Measurements from ENCODE around the gene RFPL1.
A peak's percentile ranks its signal among the peaks of the same experiment; 100 is the strongest.

RFPL1 gene

GRCh38 chr22:29454276-29454675 is 15.9 kb downstream of the RFPL1 start:
- DNase-seq, result no peak
- no peak overlapping the region for H3K27ac Mint-ChIP-seq
- H3K9me3 Mint-ChIP-seq, result no peaks in the 10 kb centered on the region
- no peak overlapping the region for H3K4me3 Mint-ChIP-seq
- H3K4me1 Mint-ChIP-seq (ENCODE audit: low read depth), result no peaks in the 10 kb centered on the region
- no peaks in the 10 kb centered on the region for H3K36me3 Mint-ChIP-seq (ENCODE audit: low read depth)
- no peaks in the 10 kb centered on the region for H3K27me3 Mint-ChIP-seq

- Mint-ChIP-seq H3K27ac (no peak overlapping the region), H3K36me3 (ENCODE audit: low read depth) (no peaks in the 10 kb centered on the region), H3K9me3 (no peaks in the 10 kb centered on the region), H3K4me3 (no peak overlapping the region), H3K4me1 (ENCODE audit: low read depth) (no peaks in the 10 kb centered on the region), H3K27me3 (no peaks in the 10 kb centered on the region)
- no peak for DNase-seq
These were observed 17.9 kb downstream of the RFPL1 start for GRCh38 chr22:29456211-29456671.

- no peaks in the 10 kb centered on the region for H3K9me3 Mint-ChIP-seq
- H3K4me1 Mint-ChIP-seq (ENCODE audit: low read depth), result no peaks in the 10 kb centered on the region
- H3K27me3 Mint-ChIP-seq, result no peaks in the 10 kb centered on the region
- no peak overlapping the region for H3K4me3 Mint-ChIP-seq
- H3K36me3 Mint-ChIP-seq (ENCODE audit: low read depth), result no peaks in the 10 kb centered on the region
- H3K27ac Mint-ChIP-seq, result no peak overlapping the region
- DNase-seq, result no peak
These were observed 19.3 kb downstream of the RFPL1 start for GRCh38 chr22:29457730-29458129.

- Mint-ChIP-seq H3K9me3 (no peaks in the 10 kb centered on the region), H3K27me3 (no peaks in the 10 kb centered on the region), H3K27ac (no peak overlapping the region), H3K36me3 (ENCODE audit: low read depth) (no peaks in the 10 kb centered on the region), H3K4me1 (ENCODE audit: low read depth) (no peaks in the 10 kb centered on the region), H3K4me3 (no peak overlapping the region)
- no peak for DNase-seq
These were observed 20.2 kb downstream of the RFPL1 start for GRCh38 chr22:29458551-29458950.

GRCh38 chr22:29459773-29460172 is 21.4 kb downstream of the RFPL1 start:
- Mint-ChIP-seq H3K27ac (no peak overlapping the region), H3K36me3 (ENCODE audit: low read depth) (no peaks in the 10 kb centered on the region), H3K4me3 (no peak overlapping the region), H3K9me3 (no peaks in the 10 kb centered on the region), H3K27me3 (no peaks in the 10 kb centered on the region), H3K4me1 (ENCODE audit: low read depth) (no peaks in the 10 kb centered on the region)
- no peak for DNase-seq

- Mint-ChIP-seq H3K27me3 (no peaks in the 10 kb centered on the region), H3K9me3 (no peaks in the 10 kb centered on the region), H3K27ac (no peak overlapping the region), H3K36me3 (ENCODE audit: low read depth) (no peaks in the 10 kb centered on the region), H3K4me3 (no peak overlapping the region), H3K4me1 (ENCODE audit: low read depth) (no peaks in the 10 kb centered on the region)
- no peak for DNase-seq
These were observed 22.9 kb downstream of the RFPL1 start for GRCh38 chr22:29461263-29461662.

GRCh38 chr22:29463629-29464028 is 25.2 kb downstream of the RFPL1 start:
- no peak for DNase-seq
- no peaks in the 10 kb centered on the region for H3K27me3 Mint-ChIP-seq
- no peaks in the 10 kb centered on the region for H3K9me3 Mint-ChIP-seq
- H3K27ac Mint-ChIP-seq, result no peak overlapping the region
- no peaks in the 10 kb centered on the region for H3K36me3 Mint-ChIP-seq (ENCODE audit: low read depth)
- H3K4me1 Mint-ChIP-seq (ENCODE audit: low read depth), result no peaks in the 10 kb centered on the region
- no peak overlapping the region for H3K4me3 Mint-ChIP-seq

- Mint-ChIP-seq H3K9me3 (no peaks in the 10 kb centered on the region), H3K4me3 (no peak overlapping the region), H3K36me3 (ENCODE audit: low read depth) (no peaks in the 10 kb centered on the region), H3K4me1 (ENCODE audit: low read depth) (no peaks in the 10 kb centered on the region), H3K27me3 (peaks cover 3% of the 10 kb centered on the region), H3K27ac (no peak overlapping the region)
- no peak for DNase-seq
These were observed 26.2 kb downstream of the RFPL1 start for GRCh38 chr22:29464581-29464980.

- no peak for DNase-seq
- no peak overlapping the region for H3K27ac Mint-ChIP-seq
- H3K9me3 Mint-ChIP-seq, result no peaks in the 10 kb centered on the region
- H3K4me1 Mint-ChIP-seq (ENCODE audit: low read depth), result peaks cover 8% of the 10 kb centered on the region
- H3K36me3 Mint-ChIP-seq (ENCODE audit: low read depth), result no peaks in the 10 kb centered on the region
- peak overlapping the region; percentile 72 for H3K4me3 Mint-ChIP-seq
- peaks cover 7% of the 10 kb centered on the region for H3K27me3 Mint-ChIP-seq
These were observed 31.4 kb downstream of the RFPL1 start for GRCh38 chr22:29469755-29470154.

- peak overlapping the region; percentile 72 for H3K4me3 Mint-ChIP-seq
- H3K27ac Mint-ChIP-seq, result no peak overlapping the region
- peaks cover 7% of the 10 kb centered on the region for H3K27me3 Mint-ChIP-seq
- no peaks in the 10 kb centered on the region for H3K36me3 Mint-ChIP-seq (ENCODE audit: low read depth)
- peak; percentile 86 for DNase-seq
- no peaks in the 10 kb centered on the region for H3K9me3 Mint-ChIP-seq
- peaks cover 8% of the 10 kb centered on the region for H3K4me1 Mint-ChIP-seq (ENCODE audit: low read depth)
These were observed 31.9 kb downstream of the RFPL1 start for GRCh38 chr22:29470159-29470855.

- H3K9me3 Mint-ChIP-seq, result no peaks in the 10 kb centered on the region
- DNase-seq, result no peak
- no peak overlapping the region for H3K27ac Mint-ChIP-seq
- peaks cover 19% of the 10 kb centered on the region for H3K27me3 Mint-ChIP-seq
- peaks cover 8% of the 10 kb centered on the region for H3K4me1 Mint-ChIP-seq (ENCODE audit: low read depth)
- H3K4me3 Mint-ChIP-seq, result no peak overlapping the region
- H3K36me3 Mint-ChIP-seq (ENCODE audit: low read depth), result no peaks in the 10 kb centered on the region
These were observed 34.6 kb downstream of the RFPL1 start for GRCh38 chr22:29473001-29473400.

- DNase-seq, result no peak
- H3K4me1 Mint-ChIP-seq (ENCODE audit: low read depth), result peaks cover 11% of the 10 kb centered on the region
- no peak overlapping the region for H3K27ac Mint-ChIP-seq
- no peak overlapping the region for H3K4me3 Mint-ChIP-seq
- no peaks in the 10 kb centered on the region for H3K9me3 Mint-ChIP-seq
- H3K36me3 Mint-ChIP-seq (ENCODE audit: low read depth), result no peaks in the 10 kb centered on the region
- H3K27me3 Mint-ChIP-seq, result peaks cover 35% of the 10 kb centered on the region
These were observed 37.2 kb downstream of the RFPL1 start for GRCh38 chr22:29475550-29475949.

GRCh38 chr22:29476116-29476515 is 37.7 kb downstream of the RFPL1 start:
- Mint-ChIP-seq H3K36me3 (ENCODE audit: low read depth) (no peaks in the 10 kb centered on the region), H3K9me3 (no peaks in the 10 kb centered on the region), H3K4me3 (no peak overlapping the region), H3K27ac (no peak overlapping the region), H3K27me3 (peaks cover 33% of the 10 kb centered on the region), H3K4me1 (ENCODE audit: low read depth) (peaks cover 11% of the 10 kb centered on the region)
- DNase-seq, result no peak

- Mint-ChIP-seq H3K4me1 (ENCODE audit: low read depth) (peaks cover 19% of the 10 kb centered on the region), H3K4me3 (no peak overlapping the region), H3K27me3 (peaks cover 50% of the 10 kb centered on the region), H3K36me3 (ENCODE audit: low read depth) (no peaks in the 10 kb centered on the region), H3K9me3 (no peaks in the 10 kb centered on the region), H3K27ac (no peak overlapping the region)
- no peak for DNase-seq
These were observed 39.4 kb downstream of the RFPL1 start for GRCh38 chr22:29477723-29478318.
